ENCODE data around the gene HYAL3. TPM values are rescaled to one million over a fixed set of nuclear protein-coding genes. Genes with fewer than 3 reads are reported as not detected.

The HYAL3 gene, protein sequence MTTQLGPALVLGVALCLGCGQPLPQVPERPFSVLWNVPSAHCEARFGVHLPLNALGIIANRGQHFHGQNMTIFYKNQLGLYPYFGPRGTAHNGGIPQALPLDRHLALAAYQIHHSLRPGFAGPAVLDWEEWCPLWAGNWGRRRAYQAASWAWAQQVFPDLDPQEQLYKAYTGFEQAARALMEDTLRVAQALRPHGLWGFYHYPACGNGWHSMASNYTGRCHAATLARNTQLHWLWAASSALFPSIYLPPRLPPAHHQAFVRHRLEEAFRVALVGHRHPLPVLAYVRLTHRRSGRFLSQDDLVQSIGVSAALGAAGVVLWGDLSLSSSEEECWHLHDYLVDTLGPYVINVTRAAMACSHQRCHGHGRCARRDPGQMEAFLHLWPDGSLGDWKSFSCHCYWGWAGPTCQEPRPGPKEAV
- total RNA-seq = 1 to 10 TPM; 1.9 to 4.1 (median 2.6) TPM

DNA sequence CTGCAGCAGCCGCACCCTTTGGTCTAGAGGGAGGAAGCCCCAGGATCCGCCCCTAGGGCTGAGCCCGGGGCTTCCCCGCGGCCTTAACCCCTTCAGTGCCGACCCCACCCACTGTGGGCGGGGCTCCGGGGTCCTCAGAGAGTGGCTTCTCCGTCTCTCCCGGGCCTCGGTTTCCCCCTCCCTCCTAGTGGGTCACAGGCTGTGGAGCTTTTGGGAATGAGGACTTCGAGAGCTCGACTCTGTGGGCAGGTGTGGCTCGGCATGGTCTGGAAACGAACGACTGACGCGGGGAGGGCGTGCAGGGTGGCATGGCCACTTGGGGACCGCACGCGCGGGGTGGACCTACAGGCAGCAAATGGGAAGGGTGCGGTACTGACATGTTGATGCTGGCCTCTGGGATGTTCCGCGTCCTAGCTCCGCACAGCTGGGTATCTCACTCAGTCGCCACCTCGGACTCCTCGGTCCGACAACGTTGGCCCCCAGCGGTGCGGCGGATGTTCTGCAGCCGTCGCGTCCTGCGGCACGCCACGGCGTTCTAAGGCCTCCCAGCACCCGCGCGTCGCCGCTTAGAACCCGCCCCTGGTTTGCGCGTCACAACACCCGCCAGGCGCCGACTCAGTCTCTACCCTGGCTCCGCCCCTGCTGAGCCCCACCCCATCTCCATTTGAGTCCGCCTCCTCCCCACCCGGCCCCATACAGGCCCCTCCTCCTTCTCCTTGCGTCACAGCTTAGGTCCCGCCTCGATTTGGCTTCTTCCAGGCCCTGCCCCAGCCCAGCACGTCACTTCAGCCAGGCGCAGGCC lies at the start of gene HYAL3, which contains the start of gene NAA80:
TSS of gene HYAL3 (minus strand) at position 570 of the 802 bp plus-strand sequence. CDS start 3,803 bp downstream, outside the sequence.
TSS of gene NAA80 (minus strand) at position 570 of the 802 bp plus-strand sequence. CDS start 1,942 bp downstream, outside the sequence.
- intact Hi-C loops (cut with DNase I; ENCODE audit: low total_unique reads) = no loop called here
- peak within 1 kb of the TSS; percentile 55 for H3K4me3 ChIP-seq (ENCODE audit: low read depth, poor library complexity, severe bottlenecking)
- WGBS, 2 donors = 0 to 1% methylated on average over 37 to 54 of the region's 61 CpGs
- DNase-seq (ENCODE audit: low spot score in 2 of 2) = peak; percentile 100
- TF ChIP-seq POLR2A (IDR thresholded peaks at IDR 0.05) = no peak
- TF ChIP-seq, protein P1, sequence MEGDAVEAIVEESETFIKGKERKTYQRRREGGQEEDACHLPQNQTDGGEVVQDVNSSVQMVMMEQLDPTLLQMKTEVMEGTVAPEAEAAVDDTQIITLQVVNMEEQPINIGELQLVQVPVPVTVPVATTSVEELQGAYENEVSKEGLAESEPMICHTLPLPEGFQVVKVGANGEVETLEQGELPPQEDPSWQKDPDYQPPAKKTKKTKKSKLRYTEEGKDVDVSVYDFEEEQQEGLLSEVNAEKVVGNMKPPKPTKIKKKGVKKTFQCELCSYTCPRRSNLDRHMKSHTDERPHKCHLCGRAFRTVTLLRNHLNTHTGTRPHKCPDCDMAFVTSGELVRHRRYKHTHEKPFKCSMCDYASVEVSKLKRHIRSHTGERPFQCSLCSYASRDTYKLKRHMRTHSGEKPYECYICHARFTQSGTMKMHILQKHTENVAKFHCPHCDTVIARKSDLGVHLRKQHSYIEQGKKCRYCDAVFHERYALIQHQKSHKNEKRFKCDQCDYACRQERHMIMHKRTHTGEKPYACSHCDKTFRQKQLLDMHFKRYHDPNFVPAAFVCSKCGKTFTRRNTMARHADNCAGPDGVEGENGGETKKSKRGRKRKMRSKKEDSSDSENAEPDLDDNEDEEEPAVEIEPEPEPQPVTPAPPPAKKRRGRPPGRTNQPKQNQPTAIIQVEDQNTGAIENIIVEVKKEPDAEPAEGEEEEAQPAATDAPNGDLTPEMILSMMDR (IDR thresholded peaks at IDR 0.05) = peak in 1 of 3 donors; percentile 63

DNA sequence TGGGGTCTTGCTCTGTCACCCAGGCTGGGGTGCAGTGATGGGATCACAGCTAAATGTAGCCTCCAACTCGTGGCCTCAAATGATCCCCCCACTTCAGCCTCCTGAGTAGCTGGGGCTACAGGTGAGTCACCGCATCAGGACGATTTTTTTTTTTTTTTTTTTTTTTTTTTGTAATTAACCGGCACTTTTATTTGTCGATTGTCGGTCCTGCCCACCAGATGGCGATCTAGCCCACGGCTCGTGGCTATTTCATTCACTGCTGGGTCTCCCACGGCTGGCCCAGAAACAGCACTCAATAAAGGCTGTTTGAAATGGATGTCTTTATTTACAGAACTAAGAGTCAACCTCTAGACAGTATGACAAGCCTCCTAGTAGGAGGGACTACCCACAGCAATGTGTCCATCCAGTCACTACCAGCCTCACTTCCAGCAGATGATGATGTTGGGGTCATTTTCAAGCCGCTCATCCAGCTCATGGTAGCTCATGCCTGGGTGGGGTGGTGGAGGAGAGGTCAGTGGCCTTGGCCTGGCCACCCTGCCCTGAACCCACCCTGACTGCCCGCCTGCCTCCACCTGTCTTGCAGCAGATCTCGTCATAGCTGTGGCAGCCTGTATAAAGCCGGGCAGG lies 48.1 kb upstream of the HYAL3 start:
- no peak for TF ChIP-seq POLR2A (IDR thresholded peaks at IDR 0.05)
- TF ChIP-seq, protein P1 (IDR thresholded peaks at IDR 0.05) = no peak
- no peak for DNase-seq (ENCODE audit: low spot score in 2 of 2)
- no peak overlapping the region for H3K4me3 ChIP-seq (ENCODE audit: low read depth, poor library complexity, severe bottlenecking)
- intact Hi-C loops (cut with DNase I; ENCODE audit: low total_unique reads) = loop anchor here (5.0 kb wide), 1 partner anchor 200 kb away; no protein-coding TSS in a partner anchor
- 25 to 27% methylated on average over 14 of the region's 14 CpGs for WGBS, 2 donors

DNA sequence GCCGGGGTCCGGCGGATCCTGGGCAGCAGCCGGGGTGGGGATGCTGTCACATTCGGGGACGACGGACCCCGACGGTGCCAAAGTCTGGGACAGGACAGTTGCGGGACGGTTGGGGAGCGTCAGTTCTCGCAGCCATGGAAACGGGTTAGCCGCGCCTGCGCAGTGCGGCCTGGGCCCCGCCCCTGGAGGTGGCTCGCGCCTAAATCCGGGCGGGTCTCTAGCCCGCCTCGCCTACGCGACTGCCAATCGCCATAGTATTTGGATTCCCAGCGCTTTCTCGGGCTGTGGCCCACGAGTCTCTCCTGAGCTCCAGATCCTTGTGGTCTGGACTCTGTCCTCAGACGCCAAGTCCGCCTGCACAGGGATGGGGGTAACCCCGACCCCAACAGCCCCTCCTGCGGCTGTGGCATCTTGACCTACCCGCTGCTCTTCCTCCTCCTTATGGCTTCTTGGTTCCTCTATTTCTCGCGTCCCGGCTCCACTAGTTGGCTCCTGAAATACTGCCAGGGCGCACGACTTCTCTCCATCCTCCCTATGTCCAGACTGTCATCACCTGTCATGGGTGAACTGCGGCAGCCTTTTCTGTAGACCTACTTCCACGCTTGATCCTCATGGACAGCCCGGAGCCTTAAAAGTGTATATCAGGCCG lies 46.5 kb upstream of the HYAL3 start, which contains the start of gene ZMYND10:
TSS of gene ZMYND10 (minus strand) at position 147 of the 649 bp plus-strand sequence. CDS start 153 bp downstream, outside the sequence.
- peak; percentile 59 to 95 for DNase-seq (ENCODE audit: low spot score in 2 of 2)
- no peak within 1 kb of the TSS for H3K4me3 ChIP-seq (ENCODE audit: low read depth, poor library complexity, severe bottlenecking)
- TF ChIP-seq, protein P1 (IDR thresholded peaks at IDR 0.05) = no peak
- no peak for TF ChIP-seq POLR2A (IDR thresholded peaks at IDR 0.05)
- intact Hi-C loops (cut with DNase I; ENCODE audit: low total_unique reads) = loop anchor here (5.0 kb wide), 1 partner anchor 202 kb away; no protein-coding TSS in a partner anchor
- 12 to 13% methylated on average over 30 to 44 of the region's 45 CpGs for WGBS, 2 donors

DNA sequence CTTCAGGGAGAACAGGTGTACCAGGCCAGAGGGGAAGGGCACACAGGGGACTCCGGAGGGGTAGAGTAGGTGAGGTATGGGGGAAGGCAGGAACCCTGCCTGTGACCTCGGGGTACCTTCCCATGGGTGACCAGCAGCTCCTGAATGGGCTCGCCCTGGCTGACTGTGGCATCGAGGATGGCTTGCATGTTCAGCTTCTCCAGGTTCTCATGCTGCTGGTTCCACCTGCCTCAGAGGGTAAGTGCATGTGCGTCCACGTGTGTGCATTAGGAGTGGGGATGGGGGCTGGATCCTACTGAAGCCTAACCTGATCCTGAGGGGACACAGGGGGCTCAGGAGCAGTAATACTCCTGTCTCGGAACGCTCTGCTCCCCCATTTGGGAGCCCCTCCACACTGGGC lies 45.8 kb upstream of the HYAL3 start:
- no peak for DNase-seq (ENCODE audit: low spot score in 2 of 2)
- intact Hi-C loops (cut with DNase I; ENCODE audit: low total_unique reads) = loop anchor here (5.0 kb wide), 1 partner anchor 202 kb away; no protein-coding TSS in a partner anchor
- no peak for TF ChIP-seq POLR2A (IDR thresholded peaks at IDR 0.05)
- TF ChIP-seq, protein P1 (IDR thresholded peaks at IDR 0.05) = no peak
- 65 to 70% methylated on average over 6 to 8 of the region's 8 CpGs for WGBS, 2 donors
- no peak overlapping the region for H3K4me3 ChIP-seq (ENCODE audit: low read depth, poor library complexity, severe bottlenecking)

Measured in lower leg skin (tissue), 4 donors.